ENCODE results near the gene MAVS. TPM values are rescaled to one million over a fixed set of nuclear protein-coding genes. Genes with fewer than 3 reads are reported as not detected.

Gene MAVS
- total RNA-seq, 1 donor from 2014 or later = 37.9 TPM

- DNase-seq (ENCODE audit: low spot score) = no peak
- Mint-ChIP-seq H3K27me3 (ENCODE audit: low read depth) (no peaks in the 10 kb centered on the region), H3K36me3 (ENCODE audit: low read depth) (peaks cover 33% of the 10 kb centered on the region), H3K4me3 (ENCODE audit: unreplicated experiment) (no peak overlapping the region), H3K9me3 (ENCODE audit: low read depth) (no peaks in the 10 kb centered on the region), H3K27ac (ENCODE audit: unreplicated experiment) (no peak overlapping the region), H3K4me1 (ENCODE audit: low read depth) (no peaks in the 10 kb centered on the region)
- no peak for TF ChIP-seq CTCF (IDR thresholded peaks at IDR 0.05)
These were observed 16.7 kb downstream of the MAVS start for GRCh38 chr20:3863317-3863716.

- H3K27ac Mint-ChIP-seq (ENCODE audit: unreplicated experiment) = no peak overlapping the region
- no peaks in the 10 kb centered on the region for H3K4me1 Mint-ChIP-seq (ENCODE audit: low read depth)
- H3K9me3 Mint-ChIP-seq (ENCODE audit: low read depth) = no peaks in the 10 kb centered on the region
- DNase-seq (ENCODE audit: low spot score) = no peak
- peaks cover 29% of the 10 kb centered on the region for H3K36me3 Mint-ChIP-seq (ENCODE audit: low read depth)
- H3K27me3 Mint-ChIP-seq (ENCODE audit: low read depth) = no peaks in the 10 kb centered on the region
- no peak for TF ChIP-seq CTCF (IDR thresholded peaks at IDR 0.05)
- no peak overlapping the region for H3K4me3 Mint-ChIP-seq (ENCODE audit: unreplicated experiment)
These were observed 17.9 kb downstream of the MAVS start for GRCh38 chr20:3864518-3864917.

GRCh38 chr20:3865152-3865886, 18.7 kb downstream of the MAVS start:
- Mint-ChIP-seq H3K36me3 (ENCODE audit: low read depth) (peaks cover 29% of the 10 kb centered on the region), H3K9me3 (ENCODE audit: low read depth) (no peaks in the 10 kb centered on the region), H3K4me3 (ENCODE audit: unreplicated experiment) (no peak overlapping the region), H3K27ac (ENCODE audit: unreplicated experiment) (no peak overlapping the region), H3K27me3 (ENCODE audit: low read depth) (no peaks in the 10 kb centered on the region), H3K4me1 (ENCODE audit: low read depth) (no peaks in the 10 kb centered on the region)
- no peak for DNase-seq (ENCODE audit: low spot score)
- TF ChIP-seq CTCF (IDR thresholded peaks at IDR 0.05) = no peak

GRCh38 chr20:3865887-3866407, 19.3 kb downstream of the MAVS start:
- TF ChIP-seq CTCF (IDR thresholded peaks at IDR 0.05) = no peak
- Mint-ChIP-seq H3K27ac (ENCODE audit: unreplicated experiment) (no peak overlapping the region), H3K4me3 (ENCODE audit: unreplicated experiment) (no peak overlapping the region), H3K9me3 (ENCODE audit: low read depth) (no peaks in the 10 kb centered on the region), H3K36me3 (ENCODE audit: low read depth) (peaks cover 27% of the 10 kb centered on the region), H3K27me3 (ENCODE audit: low read depth) (no peaks in the 10 kb centered on the region), H3K4me1 (ENCODE audit: low read depth) (no peaks in the 10 kb centered on the region)
- DNase-seq (ENCODE audit: low spot score) = no peak

- peaks cover 22% of the 10 kb centered on the region for H3K36me3 Mint-ChIP-seq (ENCODE audit: low read depth)
- H3K4me3 Mint-ChIP-seq (ENCODE audit: unreplicated experiment) = no peak overlapping the region
- no peak for DNase-seq (ENCODE audit: low spot score)
- no peaks in the 10 kb centered on the region for H3K9me3 Mint-ChIP-seq (ENCODE audit: low read depth)
- peaks cover 2% of the 10 kb centered on the region for H3K4me1 Mint-ChIP-seq (ENCODE audit: low read depth)
- no peaks in the 10 kb centered on the region for H3K27me3 Mint-ChIP-seq (ENCODE audit: low read depth)
- H3K27ac Mint-ChIP-seq (ENCODE audit: unreplicated experiment) = no peak overlapping the region
- no peak for TF ChIP-seq CTCF (IDR thresholded peaks at IDR 0.05)
These were observed 19.8 kb downstream of the MAVS start for GRCh38 chr20:3866464-3866863.

Data from chondrocyte (in vitro differentiated cells).